ENCODE data around the gene FMO5. TPM values are rescaled to one million over a fixed set of nuclear protein-coding genes. Genes with fewer than 3 reads are reported as not detected.

The FMO5 gene
- total RNA-seq, 4 donors from 2014 or later: 0.72 to 1.7 (median 1.2) TPM

GRCh38 chr1:147223740-147224615 lies 1.2 kb downstream of the FMO5 start:
- in situ Hi-C loops (cut with MboI; ENCODE audit: low sequenced_read_pairs in 4 of 4) (no loop called here), intact Hi-C loops (cut with DNase I; ENCODE audit: low total_unique reads) (no loop called here)
- H3K27ac ChIP-seq: no peak overlapping the region
- no peaks in the 10 kb centered on the region for H3K9me3 ChIP-seq
- TF ChIP-seq POLR2A (IDR thresholded peaks at IDR 0.05) (no peak), CTCF (IDR thresholded peaks at IDR 0.05 in 4 of 5, conservative IDR thresholded peaks at IDR 0.05 in 1 of 5) (no peak)
- H3K4me1 ChIP-seq: peaks cover 0 to 9% of the 10 kb centered on the region in 2 donors
- H3K27me3 ChIP-seq: no peaks in the 10 kb centered on the region
- H3K4me3 ChIP-seq: no peak overlapping the region
- H3K36me3 ChIP-seq: no peaks in the 10 kb centered on the region
- DNase-seq (no peak), ATAC-seq (no peak)

DNA sequence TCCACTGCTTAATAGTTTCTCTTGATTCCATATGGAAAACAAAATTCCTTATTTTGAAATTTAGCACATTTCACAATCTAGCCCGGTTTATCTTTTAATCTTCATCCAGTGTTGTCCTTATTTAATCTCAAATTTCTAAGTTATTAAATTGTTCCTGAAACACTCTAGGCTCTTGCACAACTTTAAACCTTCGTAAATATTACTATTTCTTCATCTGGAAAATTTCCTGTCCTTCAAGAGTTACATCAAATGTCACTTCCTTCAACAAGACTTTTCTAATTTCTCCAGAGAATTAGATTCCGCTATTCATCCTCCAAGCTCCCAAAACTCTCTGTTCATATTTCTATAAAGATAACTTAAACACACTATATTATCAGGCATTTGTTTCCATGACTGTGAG lies 6.5 kb downstream of the FMO5 start:
- TF ChIP-seq POLR2A (IDR thresholded peaks at IDR 0.05): no peak
- no peak for TF ChIP-seq CTCF (IDR thresholded peaks at IDR 0.05 in 4 of 5, conservative IDR thresholded peaks at IDR 0.05 in 1 of 5)
- Histone ChIP-seq H3K4me3 (no peak overlapping the region), H3K27me3 (no peaks in the 10 kb centered on the region), H3K9me3 (no peaks in the 10 kb centered on the region), H3K36me3 (no peaks in the 10 kb centered on the region), H3K4me1 (no peaks in the 10 kb centered on the region), H3K27ac (no peak overlapping the region)
- intact Hi-C loops (cut with DNase I; ENCODE audit: low total_unique reads) (no loop called here), in situ Hi-C loops (cut with MboI; ENCODE audit: low sequenced_read_pairs in 4 of 4) (no loop called here)
- no peak for DNase-seq
- no peak for ATAC-seq

DNA sequence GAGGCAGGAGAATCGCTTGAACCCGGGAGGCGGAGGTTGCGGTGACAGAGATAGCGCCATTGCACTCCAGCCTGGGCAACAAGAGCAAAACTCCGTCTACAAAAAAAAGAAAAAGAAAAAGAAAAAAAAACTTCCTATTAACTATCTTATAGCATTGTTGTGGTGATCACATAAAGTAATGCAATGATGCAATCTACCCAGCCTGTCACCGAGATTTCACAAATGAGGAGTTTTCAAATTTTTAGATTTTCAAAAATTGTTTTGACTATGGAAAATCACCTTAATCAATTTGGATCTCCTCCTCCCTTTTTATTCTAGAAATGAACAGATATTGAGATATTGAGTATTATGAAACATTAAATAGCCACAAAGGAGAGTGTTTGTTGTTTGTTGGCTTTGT lies 8.0 kb downstream of the FMO5 start:
- Histone ChIP-seq H3K27ac (no peak overlapping the region), H3K4me1 (no peaks in the 10 kb centered on the region), H3K4me3 (no peak overlapping the region), H3K9me3 (no peaks in the 10 kb centered on the region), H3K27me3 (no peaks in the 10 kb centered on the region), H3K36me3 (no peaks in the 10 kb centered on the region)
- intact Hi-C loops (cut with DNase I; ENCODE audit: low total_unique reads): no loop called here
- in situ Hi-C loops (cut with MboI; ENCODE audit: low sequenced_read_pairs in 4 of 4): no loop called here
- no peak for ATAC-seq
- no peak for DNase-seq
- TF ChIP-seq POLR2A (IDR thresholded peaks at IDR 0.05) (no peak), CTCF (IDR thresholded peaks at IDR 0.05 in 4 of 5, conservative IDR thresholded peaks at IDR 0.05 in 1 of 5) (no peak)

- TF ChIP-seq POLR2A (IDR thresholded peaks at IDR 0.05) (no peak), CTCF (IDR thresholded peaks at IDR 0.05 in 4 of 5, conservative IDR thresholded peaks at IDR 0.05 in 1 of 5) (no peak)
- H3K4me1 ChIP-seq: no peaks in the 10 kb centered on the region
- no peaks in the 10 kb centered on the region for H3K36me3 ChIP-seq
- H3K4me3 ChIP-seq: no peak overlapping the region
- DNase-seq (no peak), ATAC-seq (no peak)
- intact Hi-C loops (cut with DNase I; ENCODE audit: low total_unique reads) (no loop called here), in situ Hi-C loops (cut with MboI; ENCODE audit: low sequenced_read_pairs in 4 of 4) (no loop called here)
- no peaks in the 10 kb centered on the region for H3K27me3 ChIP-seq
- no peaks in the 10 kb centered on the region for H3K9me3 ChIP-seq
- H3K27ac ChIP-seq: no peak overlapping the region
Observed at GRCh38 chr1:147216124-147216523, 9.0 kb downstream of the FMO5 start.

Data from gastrocnemius medialis (tissue), 4 donors.